NCI-H82 (cell line): ENCODE measurements around the gene BLM.

Source experiments
- DNase-seq: peaks from one replicate; lab custom pipeline; 2025; lab: John Stamatoyannopoulos, UW

The BLM gene

GRCh38 chr15:90735923-90736322, 18.8 kb downstream of the BLM start:
- DNase-seq: no peak

GRCh38 chr15:90740545-90740944, 23.4 kb downstream of the BLM start:
- DNase-seq: peak; percentile 44

GRCh38 chr15:90742087-90742486, 24.9 kb downstream of the BLM start:
- DNase-seq: no peak

- no peak for DNase-seq
These were observed 26.3 kb downstream of the BLM start for GRCh38 chr15:90743407-90743806.

GRCh38 chr15:90744759-90745402, 27.7 kb downstream of the BLM start:
- no peak for DNase-seq

- no peak for DNase-seq
These were observed 32.6 kb downstream of the BLM start for GRCh38 chr15:90749754-90750153.

GRCh38 chr15:90750186-90750585, 33.0 kb downstream of the BLM start:
- DNase-seq: no peak

GRCh38 chr15:90751300-90751825, 34.2 kb downstream of the BLM start:
- no peak for DNase-seq

GRCh38 chr15:90756916-90757315, 39.8 kb downstream of the BLM start:
- DNase-seq: no peak

GRCh38 chr15:90757461-90757860, 40.3 kb downstream of the BLM start:
- no peak for DNase-seq

GRCh38 chr15:90760661-90761232, 43.6 kb downstream of the BLM start:
- no peak for DNase-seq

GRCh38 chr15:90761629-90762028, 44.5 kb downstream of the BLM start:
- no peak for DNase-seq

- DNase-seq: no peak
These were observed 45.0 kb downstream of the BLM start for GRCh38 chr15:90762109-90762508.

GRCh38 chr15:90763366-90764099, 46.4 kb downstream of the BLM start:
- no peak for DNase-seq

- DNase-seq: no peak
These were observed 48.4 kb downstream of the BLM start for GRCh38 chr15:90765531-90765930.

GRCh38 chr15:90765966-90766365, 48.8 kb downstream of the BLM start:
- no peak for DNase-seq

- no peak for DNase-seq
These were observed 52.2 kb downstream of the BLM start for GRCh38 chr15:90769375-90769774.

- no peak for DNase-seq
These were observed 56.3 kb downstream of the BLM start for GRCh38 chr15:90773485-90773884.

GRCh38 chr15:90774731-90775514, 57.8 kb downstream of the BLM start:
- DNase-seq: no peak

- no peak for DNase-seq
These were observed 63.8 kb downstream of the BLM start for GRCh38 chr15:90780916-90781315.

- DNase-seq: no peak
These were observed 65.3 kb downstream of the BLM start for GRCh38 chr15:90782442-90782841.

GRCh38 chr15:90787881-90788280, 70.7 kb downstream of the BLM start:
- DNase-seq: no peak
